ENCODE measurements around the gene ACCS. TPM values are rescaled to one million over a fixed set of nuclear protein-coding genes. Genes with fewer than 3 reads are reported as not detected.

ACCS gene
- total and polyA plus RNA-seq, 4 donors: 6.4 to 66.9 (median 28.1) TPM

GRCh38 chr11:44065161-44065661 is 859 bp upstream of the ACCS start:
- no peak overlapping the region for H3K27ac ChIP-seq (ENCODE audit: low read depth in 1 of 2, low read length in 1 of 2)

DNA sequence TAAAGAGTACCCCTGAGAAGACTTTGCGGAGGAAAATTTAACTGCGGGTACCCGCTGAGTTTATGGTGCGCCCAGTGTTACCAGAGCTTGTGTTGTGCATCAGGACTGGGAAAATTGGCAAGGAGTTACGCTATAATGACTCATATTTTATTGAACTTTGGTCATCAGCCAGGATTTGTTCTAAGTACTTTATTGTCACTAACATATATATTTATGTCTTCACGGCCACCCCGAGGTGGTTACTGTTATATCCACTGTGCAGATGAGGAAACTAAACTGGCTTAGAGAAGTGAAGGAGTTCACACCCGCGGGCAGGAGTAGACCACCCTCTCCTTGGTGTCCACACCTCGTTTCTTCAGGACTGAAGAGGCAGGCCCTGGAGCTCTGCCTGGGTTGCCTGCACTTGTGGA is 667 bp downstream of the ACCS start:
- Histone ChIP-seq H3K4me3 (peak overlapping the region; percentile 62), H3K9me3 (ENCODE audit: control insufficient read depth in 4 of 4, insufficient read depth in 3 of 4, low read length in 3 of 4) (no peaks in the 10 kb centered on the region), H3K9ac (ENCODE audit: insufficient read depth in 1 of 2, low read length in 2 of 2) (peak overlapping the region; percentile 59 to 80), H3K27ac (ENCODE audit: low read depth in 1 of 2, low read length in 1 of 2) (peak overlapping the region; percentile 76 to 87), H3K4me1 (ENCODE audit: control insufficient read depth in 5 of 5, insufficient read depth in 5 of 5, low read length in 5 of 5) (peaks cover 0 to 15% (median 2%) of the 10 kb centered on the region in 5 donors), H3K36me3 (ENCODE audit: control insufficient read depth in 4 of 4, insufficient read depth in 4 of 4, low read length in 4 of 4) (peaks cover 0 to 5% (median under 1%) of the 10 kb centered on the region in 4 donors), H3K27me3 (ENCODE audit: control insufficient read depth in 3 of 3, insufficient read depth in 3 of 3, low read length in 2 of 3) (no peaks in the 10 kb centered on the region)
- ATAC-seq (ENCODE audit: insufficient read depth, low FRiP score) (peak; percentile 9), DNase-seq (peak in 2 of 3 donors; percentile 37 to 53)
- TF ChIP-seq, protein P1, sequence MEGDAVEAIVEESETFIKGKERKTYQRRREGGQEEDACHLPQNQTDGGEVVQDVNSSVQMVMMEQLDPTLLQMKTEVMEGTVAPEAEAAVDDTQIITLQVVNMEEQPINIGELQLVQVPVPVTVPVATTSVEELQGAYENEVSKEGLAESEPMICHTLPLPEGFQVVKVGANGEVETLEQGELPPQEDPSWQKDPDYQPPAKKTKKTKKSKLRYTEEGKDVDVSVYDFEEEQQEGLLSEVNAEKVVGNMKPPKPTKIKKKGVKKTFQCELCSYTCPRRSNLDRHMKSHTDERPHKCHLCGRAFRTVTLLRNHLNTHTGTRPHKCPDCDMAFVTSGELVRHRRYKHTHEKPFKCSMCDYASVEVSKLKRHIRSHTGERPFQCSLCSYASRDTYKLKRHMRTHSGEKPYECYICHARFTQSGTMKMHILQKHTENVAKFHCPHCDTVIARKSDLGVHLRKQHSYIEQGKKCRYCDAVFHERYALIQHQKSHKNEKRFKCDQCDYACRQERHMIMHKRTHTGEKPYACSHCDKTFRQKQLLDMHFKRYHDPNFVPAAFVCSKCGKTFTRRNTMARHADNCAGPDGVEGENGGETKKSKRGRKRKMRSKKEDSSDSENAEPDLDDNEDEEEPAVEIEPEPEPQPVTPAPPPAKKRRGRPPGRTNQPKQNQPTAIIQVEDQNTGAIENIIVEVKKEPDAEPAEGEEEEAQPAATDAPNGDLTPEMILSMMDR (IDR thresholded peaks at IDR 0.05; ENCODE audit: control extremely low read depth, extremely low read depth): no peak
- WGBS, 2 donors: 24 to 25% methylated on average over 10 of the region's 10 CpGs

More at GRCh38 chr11:44065161-44065661, 859 bp upstream of the ACCS start:
- WGBS, 2 donors: 73 to 81% methylated on average over 4 of the region's 4 CpGs
- Histone ChIP-seq H3K27me3 (ENCODE audit: control insufficient read depth in 3 of 3, insufficient read depth in 3 of 3, low read length in 2 of 3) (no peaks in the 10 kb centered on the region), H3K4me3 (no peak overlapping the region), H3K9me3 (ENCODE audit: control insufficient read depth in 4 of 4, insufficient read depth in 3 of 4, low read length in 3 of 4) (no peaks in the 10 kb centered on the region), H3K36me3 (ENCODE audit: control insufficient read depth in 4 of 4, insufficient read depth in 4 of 4, low read length in 4 of 4) (peaks cover 0 to 1% (median under 1%) of the 10 kb centered on the region in 4 donors), H3K9ac (ENCODE audit: insufficient read depth in 1 of 2, low read length in 2 of 2) (peak overlapping the region; percentile 30 to 80), H3K4me1 (ENCODE audit: control insufficient read depth in 5 of 5, insufficient read depth in 5 of 5, low read length in 5 of 5) (peaks cover 0 to 15% (median 2%) of the 10 kb centered on the region in 5 donors)
- TF ChIP-seq, protein P1 (IDR thresholded peaks at IDR 0.05; ENCODE audit: control extremely low read depth, extremely low read depth): no peak
- ATAC-seq (ENCODE audit: insufficient read depth, low FRiP score) (no peak), DNase-seq (no peak)

- Histone ChIP-seq H3K27ac (ENCODE audit: low read depth in 1 of 2, low read length in 1 of 2) (no peak overlapping the region), H3K27me3 (ENCODE audit: control insufficient read depth in 3 of 3, insufficient read depth in 3 of 3, low read length in 2 of 3) (no peaks in the 10 kb centered on the region), H3K4me3 (no peak overlapping the region), H3K9me3 (ENCODE audit: control insufficient read depth in 4 of 4, insufficient read depth in 3 of 4, low read length in 3 of 4) (no peaks in the 10 kb centered on the region), H3K9ac (ENCODE audit: insufficient read depth in 1 of 2, low read length in 2 of 2) (no peak overlapping the region), H3K4me1 (ENCODE audit: control insufficient read depth in 5 of 5, insufficient read depth in 5 of 5, low read length in 5 of 5) (peaks cover 0 to 15% (median 2%) of the 10 kb centered on the region in 5 donors), H3K36me3 (ENCODE audit: control insufficient read depth in 4 of 4, insufficient read depth in 4 of 4, low read length in 4 of 4) (peaks cover 0 to 5% (median under 1%) of the 10 kb centered on the region in 4 donors)
- no peak for ATAC-seq (ENCODE audit: insufficient read depth, low FRiP score)
- peak in 1 of 3 donors; percentile 8 for DNase-seq
- WGBS, 2 donors: 44 to 65% methylated on average over 5 of the region's 5 CpGs
- TF ChIP-seq, protein P1 (IDR thresholded peaks at IDR 0.05; ENCODE audit: control extremely low read depth, extremely low read depth): no peak
Measured at GRCh38 chr11:44067266-44067665, 1.2 kb downstream of the ACCS start.
